Endothelial cell of umbilical vein (primary cell): ENCODE measurements around the gene TCERG1L. TPM values are rescaled to one million over a fixed set of nuclear protein-coding genes. Genes with fewer than 3 reads are reported as not detected.

Experiments
- BruUV-seq: library from RNA; stranded (reverse); fragments of 400-500 nt; replicated peaks from 2 replicates; lab custom pipeline; 2021; lab: Mats Ljungman, UMichigan
- CTCF ChIA-PET: fragments of 300-600, 350-600 bp; sonication (Branson Sonifier 250); formaldehyde crosslinking; loops from one replicate; lab custom pipeline; 2021; ENCODE audit warnings: antibody characterized with exemption, inconsistent platforms; lab: Charles Lee
- POLR2A ChIA-PET: fragments of 300-600, 350-600 bp; sonication (Branson Sonifier 250); formaldehyde crosslinking; loops from one replicate; lab custom pipeline; 2021; ENCODE audit warnings: antibody characterized with exemption, inconsistent platforms; lab: Charles Lee
- DNase-seq: peaks from one replicate; pipeline ENCODE4 v3.0.0-alpha.2; 2011; ENCODE audit warnings: low read depth, low spot score
- FAIRE-seq: peaks from 2 replicates; lab custom pipeline; 2011; peaks lifted over from hg19 to GRCh38; lab: Jason Lieb, UNC
- H2AFZ ChIP-seq: 2 replicates; pipeline ENCODE4 v1.6.0; 2012; ENCODE audit warnings: low read depth, low read length, control low read depth, inconsistent platforms
- H3K27ac ChIP-seq: 2 replicates; pipeline ENCODE4 v1.5.1; 2011; ENCODE audit warnings: low read depth, mild to moderate bottlenecking, control low read depth, low read length, moderate library complexity; ENCODE audit not compliant: insufficient read depth
- H3K27me3 ChIP-seq, 2 experiments: 2 replicates each; pipeline versions ENCODE4 v1.6.0 to v1.6.1; 2011; ENCODE audit warnings: low read length in 2 of 2, mixed read lengths in 1 of 2; ENCODE audit not compliant: control insufficient read depth in 2 of 2, insufficient read depth in 2 of 2
- H3K36me3 ChIP-seq, 2 experiments: 2 replicates in 1 of 2; 3 replicates in 1 of 2; pipeline ENCODE4 v1.5.1; 2011; ENCODE audit warnings: low read length in 2 of 2, mild to moderate bottlenecking in 1 of 2, moderate library complexity in 1 of 2; ENCODE audit not compliant: control insufficient read depth in 2 of 2, insufficient read depth in 2 of 2; ENCODE audit errors: extremely low read depth in 1 of 2
- H3K4me1 ChIP-seq: 3 replicates; pipeline ENCODE4 v1.5.1; 2011; ENCODE audit warnings: mild to moderate bottlenecking, low read length; ENCODE audit not compliant: control insufficient read depth, insufficient read depth; ENCODE audit errors: extremely low read depth
- H3K4me2 ChIP-seq: 2 replicates; pipeline ENCODE4 v1.6.1; 2011; ENCODE audit warnings: low read length, control low read depth, mixed read lengths; ENCODE audit not compliant: insufficient read depth
- H3K4me3 ChIP-seq, 3 experiments: fragments of 200-600 bp in 1 of 3; sonication (generic), shearing (Covaris generic) in 1 of 3; replicated peaks in 1 of 3; 2 replicates each; pipeline ENCODE4 v1.5.1; 2011 to 2016; ENCODE audit warnings: control low read depth in 3 of 3, low read length in 3 of 3, mild to moderate bottlenecking in 2 of 3, inconsistent platforms in 1 of 3, low read depth in 1 of 3, moderate library complexity in 1 of 3; ENCODE audit not compliant: insufficient read depth in 1 of 3
- H3K79me2 ChIP-seq: 2 replicates; pipeline ENCODE4 v1.6.0; 2012; ENCODE audit warnings: low read length, inconsistent platforms; ENCODE audit not compliant: control insufficient read depth, insufficient read depth
- H3K9ac ChIP-seq: replicated peaks from 2 replicates; pipeline ENCODE3; 2011; ENCODE audit warnings: low read length, control low read depth; ENCODE audit not compliant: insufficient read depth; ENCODE audit errors: extremely low read depth
- H3K9me1 ChIP-seq: replicated peaks from 3 replicates; pipeline ENCODE4 v1.6.0; 2011; ENCODE audit warnings: mild to moderate bottlenecking, low read length; ENCODE audit not compliant: control insufficient read depth, insufficient read depth; ENCODE audit errors: extremely low read depth
- H3K9me3 ChIP-seq: replicated peaks from 2 replicates; pipeline ENCODE4 v1.5.1; 2012; ENCODE audit warnings: low read length, inconsistent platforms; ENCODE audit not compliant: control insufficient read depth, insufficient read depth
- H4K20me1 ChIP-seq: replicated peaks from 2 replicates; pipeline ENCODE3; 2011; ENCODE audit warnings: mild to moderate bottlenecking, low read length; ENCODE audit not compliant: control insufficient read depth, insufficient read depth; ENCODE audit errors: extremely low read depth
- CTCF ChIP-seq, 2 donors: IDR thresholded peaks; 1 replicate in 1 of 2; 2 replicates in 1 of 2; pipeline ENCODE4 v1.5.1; 2011; ENCODE audit warnings: low read length in 2 of 2, mild to moderate bottlenecking in 2 of 2, moderate library complexity in 2 of 2, control low read depth in 1 of 2, inconsistent platforms in 1 of 2, low read depth in 1 of 2; ENCODE audit not compliant: insufficient read depth in 1 of 2; ENCODE audit errors: extremely low read depth in 1 of 2
- EZH2 ChIP-seq: IDR thresholded peaks from 2 replicates; pipeline ENCODE4 v1.6.1; 2012; ENCODE audit warnings: borderline replicate concordance, low read depth, mild to moderate bottlenecking, moderate library complexity, low read length, inconsistent platforms; ENCODE audit not compliant: severe bottlenecking
- FOS ChIP-seq: IDR thresholded peaks from 2 replicates; pipeline ENCODE4 v1.6.1; 2011; ENCODE audit warnings: mild to moderate bottlenecking, low read length, moderate library complexity, borderline replicate concordance; ENCODE audit not compliant: insufficient read depth
- GATA2 ChIP-seq: IDR thresholded peaks from 2 replicates; pipeline ENCODE4 v1.7.0; 2011; ENCODE audit warnings: low read depth, mild to moderate bottlenecking, moderate library complexity, mixed read lengths, low read length; ENCODE audit not compliant: insufficient read length, insufficient read depth
- JUN ChIP-seq: IDR thresholded peaks from 2 replicates; pipeline ENCODE4 v1.6.1; 2011; ENCODE audit warnings: borderline replicate concordance, low read depth; ENCODE audit not compliant: insufficient read length, insufficient read depth
- MAX ChIP-seq: IDR thresholded peaks from 2 replicates; pipeline ENCODE4 v1.6.1; 2011; ENCODE audit not compliant: insufficient read depth, insufficient read length
- MYC ChIP-seq: IDR thresholded peaks from one replicate; pipeline ENCODE4 v1.6.1; 2011; ENCODE audit warnings: mild to moderate bottlenecking, low read depth, low read length
- POLR2A ChIP-seq: IDR thresholded peaks from 2 replicates; pipeline ENCODE4 v1.6.1; 2012; ENCODE audit warnings: low read depth, mild to moderate bottlenecking, control low read depth, low read length
- POLR2AphosphoS5 ChIP-seq: IDR thresholded peaks from 2 replicates; pipeline ENCODE4 v1.6.1; 2012; ENCODE audit warnings: low read depth, mild to moderate bottlenecking, control low read depth, low read length, moderate library complexity; ENCODE audit not compliant: insufficient read depth
- dilution Hi-C: fragments of 300-500 bp; cut with MboI; formaldehyde crosslinking; loops from one replicate; pipeline ENCODE4 v1.15.0; 2019; ENCODE audit warnings: low sequenced_read_pairs; ENCODE audit not compliant: extremely low pct_ligation_motif_present
- intact Hi-C: fragments of 100-400 bp; cut with micrococcal nuclease; formaldehyde crosslinking; loops from one replicate; pipeline ENCODE4 v1.10.0; 2022
- polyA plus RNA-seq, 4 experiments: library from polyadenylated mRNA; depleted of rRNA in 3 of 4; stranded (reverse) in 3 of 4; unstranded in 1 of 4; fragments of >200 nt; gene quantifications; 2 replicates each; pipeline versions ENCODE4 v1.2.1 to v1.2.3, GENCODE V29; 2011 to 2012; ENCODE audit warnings: missing spikeins in 1 of 4
- total RNA-seq: library from RNA; stranded (reverse); gene quantifications from 2 replicates; pipeline ENCODE4 v1.2.3, GENCODE V29; 2021

TCERG1L gene
- total and polyA plus RNA-seq, 2 donors (not counting 3 experiments of a cell fraction or from before 2014, with no cell fraction given): not detected

DNA sequence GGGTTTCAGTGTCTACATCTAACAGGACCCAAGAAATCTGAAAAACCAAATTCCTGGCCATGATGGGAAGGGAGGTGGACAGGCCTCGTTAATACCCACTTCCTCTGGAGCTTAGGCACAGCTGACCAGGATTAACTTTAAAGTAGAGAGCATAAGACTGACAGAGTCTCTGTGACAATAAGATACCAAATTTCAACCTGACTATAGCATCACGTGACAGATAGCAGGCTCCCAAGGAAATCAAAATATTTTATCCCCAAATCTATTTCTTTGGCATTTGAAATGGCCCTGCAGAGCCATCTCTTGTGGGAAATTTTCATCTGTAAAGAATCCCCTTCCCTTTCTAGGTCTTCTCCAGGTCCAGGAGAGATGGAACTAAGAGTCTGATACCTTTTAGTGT, 258.3 kb downstream of the TCERG1L start:
- TF ChIP-seq MYC (no peak), MAX (no peak), EZH2 (no peak), JUN (no peak), POLR2A (no peak), FOS (no peak), GATA2 (no peak), CTCF (IDR thresholded peaks at IDR 0.05; ENCODE audit: extremely low read depth in 1 of 2, insufficient read depth in 1 of 2, low read depth in 1 of 2, low read length in 2 of 2) (no peak), POLR2AphosphoS5 (no peak)
- ChIA-PET POLR2A (no interaction called here), CTCF (no interaction called here)
- Histone ChIP-seq H3K9me1 (no peaks in the 10 kb centered on the region), H3K27me3 (no peaks in the 10 kb centered on the region), H3K9ac (no peak overlapping the region), H3K4me2 (no peak overlapping the region), H2AFZ (no peak overlapping the region), H4K20me1 (no peaks in the 10 kb centered on the region), H3K36me3 (no peaks in the 10 kb centered on the region), H3K9me3 (peaks cover 6% of the 10 kb centered on the region), H3K4me1 (no peaks in the 10 kb centered on the region), H3K4me3 (no peak overlapping the region), H3K79me2 (no peaks in the 10 kb centered on the region), H3K27ac (no peak overlapping the region)
- DNase-seq: no peak
- dilution Hi-C loops (no loop called here), intact Hi-C loops (no loop called here)
- no peak for FAIRE-seq
- BruUV-seq: no TSS peak
